ENCODE measurements around the gene METAP2.
A peak's percentile ranks its signal among the peaks of the same experiment; 100 is the strongest.

METAP2 gene

GRCh38 chr12:95473231-95473883 lies 595 bp upstream of the METAP2 start:
- H3K4me2 ChIP-seq (ENCODE audit: low read length), result peak overlapping the region; percentile 64
- H3K9me2 ChIP-seq (replicated peaks; ENCODE audit: control insufficient read depth, low read length), result no peaks in the 10 kb centered on the region
- TF ChIP-seq EZH2phosphoT487 (IDR thresholded peaks at IDR 0.05; ENCODE audit: borderline replicate concordance, low read length) (no peak), CTCF (IDR thresholded peaks at IDR 0.05; ENCODE audit: low read depth, low read length, poor library complexity, severe bottlenecking) (no peak)
- H3F3A ChIP-seq (ENCODE audit: control insufficient read depth, insufficient read depth), result no peaks in the 10 kb centered on the region
- H3K4me1 ChIP-seq (ENCODE audit: control insufficient read depth, low read length), result peaks cover 53% of the 10 kb centered on the region
- H3K27me3 ChIP-seq (ENCODE audit: control insufficient read depth, low read length), result no peaks in the 10 kb centered on the region
- peaks cover 16% of the 10 kb centered on the region; the same call in 1 of the 2 replicates for H4K20me1 ChIP-seq (ENCODE audit: control insufficient read depth, insufficient read depth, low read depth, low read length)
- H3K36me3 ChIP-seq (ENCODE audit: control insufficient read depth, low read length), result peaks cover 48% of the 10 kb centered on the region
- peak overlapping the region; percentile 79 for H3K27ac ChIP-seq (ENCODE audit: low read depth, low read length)
- no peaks in the 10 kb centered on the region for H3K9me3 ChIP-seq (ENCODE audit: control insufficient read depth, insufficient read depth, low read length)
- peak overlapping the region; percentile 99 for H3K4me3 ChIP-seq (ENCODE audit: low read length)
- peaks cover 64% of the 10 kb centered on the region for H3K79me2 ChIP-seq (ENCODE audit: control insufficient read depth, low read length)

GRCh38 chr12:95474660-95474958 lies 657 bp downstream of the METAP2 start:
- no peaks in the 10 kb centered on the region for H3K9me2 ChIP-seq (replicated peaks; ENCODE audit: control insufficient read depth, low read length)
- H4K20me1 ChIP-seq (ENCODE audit: control insufficient read depth, insufficient read depth, low read depth, low read length), result peaks cover 16% of the 10 kb centered on the region; the same call in 1 of the 2 replicates
- H3K4me3 ChIP-seq (ENCODE audit: low read length), result peak overlapping the region; percentile 99
- H3K4me2 ChIP-seq (ENCODE audit: low read length), result peak overlapping the region; percentile 64
- peaks cover 60% of the 10 kb centered on the region for H3K36me3 ChIP-seq (ENCODE audit: control insufficient read depth, low read length)
- H3K27ac ChIP-seq (ENCODE audit: low read depth, low read length), result peak overlapping the region; percentile 79
- H3K79me2 ChIP-seq (ENCODE audit: control insufficient read depth, low read length), result peaks cover 77% of the 10 kb centered on the region
- no peaks in the 10 kb centered on the region for H3K9me3 ChIP-seq (ENCODE audit: control insufficient read depth, insufficient read depth, low read length)
- H3K4me1 ChIP-seq (ENCODE audit: control insufficient read depth, low read length), result peaks cover 60% of the 10 kb centered on the region
- no peak for TF ChIP-seq CTCF (IDR thresholded peaks at IDR 0.05; ENCODE audit: low read depth, low read length, poor library complexity, severe bottlenecking)
- no peak for TF ChIP-seq EZH2phosphoT487 (IDR thresholded peaks at IDR 0.05; ENCODE audit: borderline replicate concordance, low read length)
- H3K27me3 ChIP-seq (ENCODE audit: control insufficient read depth, low read length), result no peaks in the 10 kb centered on the region
- H3F3A ChIP-seq (ENCODE audit: control insufficient read depth, insufficient read depth), result no peaks in the 10 kb centered on the region

- Histone ChIP-seq H3F3A (ENCODE audit: control insufficient read depth, insufficient read depth) (peaks cover 13% of the 10 kb centered on the region), H3K9me3 (ENCODE audit: control insufficient read depth, insufficient read depth, low read length) (no peaks in the 10 kb centered on the region), H3K4me3 (ENCODE audit: low read length) (peak overlapping the region; percentile 37), H3K27me3 (ENCODE audit: control insufficient read depth, low read length) (no peaks in the 10 kb centered on the region), H3K4me1 (ENCODE audit: control insufficient read depth, low read length) (peaks cover 65% of the 10 kb centered on the region), H3K36me3 (ENCODE audit: control insufficient read depth, low read length) (peaks cover 100% of the 10 kb centered on the region), H3K4me2 (ENCODE audit: low read length) (peak overlapping the region; percentile 64), H3K9me2 (replicated peaks; ENCODE audit: control insufficient read depth, low read length) (no peaks in the 10 kb centered on the region), H3K27ac (ENCODE audit: low read depth, low read length) (no peak overlapping the region), H3K79me2 (ENCODE audit: control insufficient read depth, low read length) (peaks cover 100% of the 10 kb centered on the region), H4K20me1 (ENCODE audit: control insufficient read depth, insufficient read depth, low read depth, low read length) (peaks cover 26% of the 10 kb centered on the region)
- TF ChIP-seq EZH2phosphoT487 (IDR thresholded peaks at IDR 0.05; ENCODE audit: borderline replicate concordance, low read length), result no peak
Measured at GRCh38 chr12:95480230-95480629, 6.3 kb downstream of the METAP2 start.

- H3K27me3 ChIP-seq (ENCODE audit: control insufficient read depth, low read length), result no peaks in the 10 kb centered on the region
- peaks cover 17% of the 10 kb centered on the region for H3F3A ChIP-seq (ENCODE audit: control insufficient read depth, insufficient read depth)
- H3K9me3 ChIP-seq (ENCODE audit: control insufficient read depth, insufficient read depth, low read length), result no peaks in the 10 kb centered on the region
- peaks cover 58% of the 10 kb centered on the region for H3K4me1 ChIP-seq (ENCODE audit: control insufficient read depth, low read length)
- peaks cover 99% of the 10 kb centered on the region for H3K36me3 ChIP-seq (ENCODE audit: control insufficient read depth, low read length)
- H3K9me2 ChIP-seq (replicated peaks; ENCODE audit: control insufficient read depth, low read length), result no peaks in the 10 kb centered on the region
- H3K4me3 ChIP-seq (ENCODE audit: low read length), result no peak overlapping the region
- H4K20me1 ChIP-seq (ENCODE audit: control insufficient read depth, insufficient read depth, low read depth, low read length), result peaks cover 19% of the 10 kb centered on the region
- TF ChIP-seq CTCF (IDR thresholded peaks at IDR 0.05; ENCODE audit: low read depth, low read length, poor library complexity, severe bottlenecking), result no peak
- TF ChIP-seq EZH2phosphoT487 (IDR thresholded peaks at IDR 0.05; ENCODE audit: borderline replicate concordance, low read length), result no peak
- H3K27ac ChIP-seq (ENCODE audit: low read depth, low read length), result no peak overlapping the region
- 0 out of 2 replicates have a peak overlapping the region, but pooled peaks have one; percentile 64 for H3K4me2 ChIP-seq (ENCODE audit: low read length)
- H3K79me2 ChIP-seq (ENCODE audit: control insufficient read depth, low read length), result peaks cover 100% of the 10 kb centered on the region
Measured at GRCh38 chr12:95481072-95481471, 7.1 kb downstream of the METAP2 start.

All from DOHH2 (cell line).